22Rv1 (cell line): ENCODE results near the gene RBM15B.

Experiments used
- H3K27ac ChIP-seq: fragments of 450-650 bp; 2 replicates; pipeline ENCODE4 v1.5.1; 2017
- CTCF ChIP-seq: fragments of 450-650 bp; IDR thresholded peaks from 2 replicates; pipeline ENCODE4 v1.5.1; 2017; ENCODE audit warnings: mild to moderate bottlenecking
- ZFX ChIP-seq: fragments of 450-650 bp; IDR thresholded peaks from 2 replicates; pipeline ENCODE4 v1.6.1; 2017; ENCODE audit warnings: antibody characterized with exemption, borderline replicate concordance

Gene RBM15B

GRCh38 chr3:51390246-51391074 is 625 bp upstream of the RBM15B start:
- TF ChIP-seq CTCF (no peak), ZFX (no peak)
- H3K27ac ChIP-seq: peak overlapping the region; percentile 89

DNA sequence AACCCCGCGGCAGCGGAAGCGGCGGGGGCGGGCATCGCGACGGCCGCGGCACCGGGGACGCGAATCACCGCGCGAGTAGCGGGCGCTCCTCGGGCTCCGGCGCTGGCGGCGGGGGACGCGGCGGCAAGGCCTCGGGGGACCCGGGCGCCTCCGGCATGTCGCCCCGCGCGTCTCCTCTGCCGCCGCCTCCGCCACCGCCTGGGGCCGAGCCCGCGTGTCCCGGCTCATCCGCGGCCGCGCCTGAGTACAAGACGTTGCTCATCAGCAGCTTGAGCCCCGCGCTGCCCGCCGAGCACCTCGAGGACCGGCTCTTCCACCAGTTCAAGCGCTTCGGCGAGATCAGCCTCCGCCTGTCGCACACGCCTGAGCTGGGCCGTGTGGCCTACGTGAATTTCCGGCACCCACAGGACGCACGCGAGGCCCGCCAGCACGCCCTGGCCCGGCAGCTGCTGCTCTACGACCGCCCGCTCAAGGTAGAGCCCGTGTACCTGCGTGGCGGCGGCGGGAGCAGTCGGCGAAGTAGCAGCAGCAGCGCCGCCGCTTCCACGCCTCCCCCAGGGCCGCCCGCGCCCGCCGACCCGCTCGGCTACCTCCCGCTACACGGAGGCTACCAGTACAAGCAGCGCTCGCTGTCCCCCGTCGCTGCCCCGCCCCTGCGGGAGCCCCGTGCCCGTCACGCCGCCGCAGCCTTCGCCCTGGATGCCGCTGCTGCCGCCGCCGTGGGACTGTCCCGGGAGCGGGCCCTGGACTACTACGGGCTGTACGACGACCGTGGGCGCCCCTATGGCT is 675 bp downstream of the RBM15B start:
- peak overlapping the region; percentile 89 for H3K27ac ChIP-seq
- no peak for TF ChIP-seq ZFX
- TF ChIP-seq CTCF: no peak

DNA sequence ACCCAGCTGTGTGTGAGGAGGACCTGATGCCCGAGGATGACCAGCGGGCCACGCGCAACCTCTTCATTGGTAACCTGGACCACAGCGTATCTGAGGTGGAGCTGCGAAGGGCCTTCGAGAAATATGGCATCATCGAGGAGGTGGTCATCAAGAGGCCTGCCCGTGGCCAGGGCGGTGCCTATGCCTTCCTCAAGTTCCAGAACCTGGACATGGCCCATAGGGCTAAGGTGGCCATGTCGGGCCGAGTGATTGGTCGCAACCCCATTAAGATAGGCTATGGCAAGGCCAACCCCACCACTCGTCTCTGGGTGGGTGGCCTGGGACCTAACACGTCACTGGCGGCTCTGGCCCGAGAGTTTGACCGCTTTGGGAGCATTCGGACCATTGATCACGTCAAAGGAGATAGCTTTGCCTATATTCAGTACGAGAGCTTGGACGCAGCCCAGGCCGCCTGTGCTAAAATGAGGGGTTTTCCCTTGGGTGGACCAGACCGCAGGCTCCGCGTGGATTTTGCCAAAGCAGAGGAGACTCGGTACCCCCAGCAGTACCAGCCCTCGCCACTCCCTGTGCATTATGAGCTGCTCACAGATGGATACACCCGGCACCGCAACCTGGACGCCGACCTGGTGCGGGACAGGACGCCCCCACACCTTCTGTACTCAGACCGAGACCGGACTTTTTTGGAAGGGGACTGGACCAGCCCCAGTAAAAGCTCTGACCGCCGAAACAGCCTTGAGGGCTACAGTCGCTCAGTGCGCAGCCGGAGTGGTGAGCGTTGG is 1.5 kb downstream of the RBM15B start:
- TF ChIP-seq ZFX (no peak), CTCF (no peak)

GRCh38 chr3:51393134-51393495 is 2.0 kb downstream of the RBM15B start:
- no peak overlapping the region for H3K27ac ChIP-seq
- TF ChIP-seq CTCF: no peak
- no peak for TF ChIP-seq ZFX

More for the DNA sequence above, 1.5 kb downstream of the RBM15B start:
- H3K27ac ChIP-seq: peak overlapping the region; percentile 89

- no peak overlapping the region for H3K27ac ChIP-seq
- TF ChIP-seq ZFX (no peak), CTCF (no peak)
These were observed 2.5 kb downstream of the RBM15B start for GRCh38 chr3:51393564-51393963.

- H3K27ac ChIP-seq: peak overlapping the region; percentile 22; the same call in 1 of the 2 replicates
- TF ChIP-seq ZFX (no peak), CTCF (no peak)
These were observed 3.5 kb downstream of the RBM15B start for GRCh38 chr3:51394541-51394940.
